T-helper 2 cell treated with Interferon-gamma antibody and Interleukin-4, amounts not matched to agents 5 μg/mL and 100 μg/mL, for 36 hours (primary cell): ENCODE results near the gene NCL.
"Not testable (repeated sequence)": the region's sequence is repeated elsewhere in the genome, so short reads cannot be mapped to it uniquely, and the experiment has no call there.

Source experiments
- DNase-seq: peaks from one replicate; pipeline ENCODE4 v3.0.0; 2021; ENCODE audit warnings: low spot score
- H3K27ac Mint-ChIP-seq: one replicate; pipeline ENCODE4 v1.8.0; 2021; ENCODE audit warnings: mild to moderate bottlenecking, mixed read lengths
- H3K27me3 Mint-ChIP-seq: one replicate; pipeline ENCODE4 v1.8.0; 2021; ENCODE audit warnings: low read depth, mixed read lengths
- H3K36me3 Mint-ChIP-seq: one replicate; pipeline ENCODE4 v1.8.0; 2021; ENCODE audit warnings: low read depth, mixed read lengths
- H3K4me1 Mint-ChIP-seq: one replicate; pipeline ENCODE4 v1.8.0; 2021; ENCODE audit warnings: low read depth, mixed read lengths
- H3K4me3 Mint-ChIP-seq: one replicate; pipeline ENCODE4 v1.8.0; 2022; ENCODE audit warnings: mild to moderate bottlenecking, moderate library complexity, mixed read lengths
- H3K9me3 Mint-ChIP-seq: one replicate; pipeline ENCODE4 v1.8.0; 2021; ENCODE audit warnings: mixed read lengths

NCL gene

DNA sequence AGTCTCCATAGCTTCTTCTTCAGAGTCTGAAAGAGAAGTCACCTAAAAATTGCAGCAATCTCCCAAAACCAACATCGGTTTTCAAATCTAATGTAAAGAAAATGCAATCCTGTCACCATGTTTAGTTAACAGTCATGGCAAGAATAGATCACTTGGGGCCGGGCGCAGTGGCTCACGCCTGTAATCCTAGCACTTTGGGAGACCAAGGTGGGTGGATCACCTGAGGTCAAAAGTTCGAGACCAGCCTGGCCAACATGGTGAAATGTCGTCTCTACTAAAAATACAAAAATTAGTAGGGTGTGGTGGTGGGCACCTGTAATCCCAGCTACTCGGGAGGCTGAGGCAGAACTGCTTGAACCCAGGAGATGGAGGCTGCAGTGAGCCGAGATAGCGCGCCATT, 3.4 kb downstream of the NCL start:
- H3K9me3 Mint-ChIP-seq, H3K27me3 Mint-ChIP-seq, DNase-seq: not testable (repeated sequence)
- Mint-ChIP-seq H3K27ac (peak overlapping the region; percentile 46), H3K4me3 (peak overlapping the region; percentile 59), H3K4me1 (peaks cover 39% of the 10 kb centered on the region), H3K36me3 (peaks cover 73% of the 10 kb centered on the region)

DNA sequence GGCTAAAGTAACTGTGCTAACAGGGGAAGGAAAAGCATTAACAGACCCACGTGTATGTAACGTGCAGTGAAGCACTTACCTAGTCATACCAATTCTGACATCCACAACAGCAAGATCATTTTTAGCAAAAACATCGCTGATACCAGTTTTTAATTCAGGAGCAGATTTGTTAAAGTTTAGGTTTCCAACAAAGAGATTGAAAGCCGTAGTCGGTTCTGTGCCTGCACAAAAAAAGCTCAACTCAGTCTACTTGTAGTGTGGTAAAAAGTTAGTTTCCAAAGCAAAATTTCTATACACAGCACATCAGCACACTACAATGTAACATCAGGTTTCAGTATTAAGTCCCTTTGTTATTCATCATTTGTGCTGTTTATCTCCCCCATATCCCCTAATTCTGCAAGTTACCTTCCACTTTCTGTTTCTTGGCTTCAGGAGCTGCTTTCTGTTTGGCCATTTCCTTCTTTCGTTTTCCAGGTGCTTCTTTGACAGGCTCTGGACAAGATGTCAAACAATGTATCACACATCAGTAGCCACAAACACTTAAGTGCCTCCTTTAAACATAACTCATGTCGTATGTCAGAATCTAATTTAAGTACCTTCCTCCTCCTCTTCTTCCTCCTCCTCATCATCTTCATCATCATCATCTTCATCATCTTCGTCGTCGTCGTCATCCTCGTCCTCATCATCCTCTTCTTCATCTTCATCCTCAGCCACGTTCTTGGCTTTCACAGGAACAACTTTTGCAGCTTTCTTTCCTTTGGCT, 4.0 kb downstream of the NCL start:
- H3K36me3 Mint-ChIP-seq = peaks cover 79% of the 10 kb centered on the region
- H3K4me3 Mint-ChIP-seq = peak overlapping the region; percentile 59
- H3K27ac Mint-ChIP-seq = peak overlapping the region; percentile 46
- H3K4me1 Mint-ChIP-seq = peaks cover 38% of the 10 kb centered on the region
- H3K27me3 Mint-ChIP-seq = no peaks in the 10 kb centered on the region
- no peaks in the 10 kb centered on the region for H3K9me3 Mint-ChIP-seq
- DNase-seq = no peak

- Mint-ChIP-seq H3K27me3 (no peaks in the 10 kb centered on the region), H3K9me3 (no peaks in the 10 kb centered on the region), H3K4me1 (peaks cover 38% of the 10 kb centered on the region), H3K27ac (peak overlapping the region; percentile 15), H3K4me3 (no peak overlapping the region), H3K36me3 (peaks cover 91% of the 10 kb centered on the region)
- no peak for DNase-seq
Measured at GRCh38 chr2:231458368-231458767, 5.9 kb downstream of the NCL start.

DNA sequence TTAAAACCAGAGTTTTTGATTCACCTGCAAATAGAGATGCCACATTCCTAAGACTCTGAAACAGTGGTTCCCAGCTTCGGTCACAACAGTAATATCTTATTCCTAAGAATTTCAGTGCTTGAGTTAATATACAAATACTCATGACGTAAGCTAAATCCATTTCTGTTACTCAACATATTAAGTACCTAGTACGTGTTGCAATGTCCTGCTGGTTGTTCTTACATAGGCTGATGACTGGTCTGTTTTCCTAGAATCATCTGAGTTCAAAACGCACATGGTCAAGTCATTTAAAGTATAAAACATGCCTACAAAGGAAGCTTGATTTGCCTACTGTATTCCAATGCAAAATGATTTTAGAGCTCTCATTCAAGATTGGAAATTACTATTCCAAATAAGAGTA, 7.2 kb downstream of the NCL start:
- no peak for DNase-seq
- no peak overlapping the region for H3K4me3 Mint-ChIP-seq
- no peak overlapping the region for H3K27ac Mint-ChIP-seq
- peaks cover 89% of the 10 kb centered on the region for H3K36me3 Mint-ChIP-seq
- H3K9me3 Mint-ChIP-seq = no peaks in the 10 kb centered on the region
- no peaks in the 10 kb centered on the region for H3K27me3 Mint-ChIP-seq
- peaks cover 26% of the 10 kb centered on the region for H3K4me1 Mint-ChIP-seq

- H3K4me1 Mint-ChIP-seq = peaks cover 20% of the 10 kb centered on the region
- no peak overlapping the region for H3K27ac Mint-ChIP-seq
- no peaks in the 10 kb centered on the region for H3K27me3 Mint-ChIP-seq
- no peak for DNase-seq
- H3K36me3 Mint-ChIP-seq = peaks cover 89% of the 10 kb centered on the region
- H3K9me3 Mint-ChIP-seq = no peaks in the 10 kb centered on the region
- H3K4me3 Mint-ChIP-seq = no peak overlapping the region
Measured at GRCh38 chr2:231456295-231457004, 7.8 kb downstream of the NCL start.

- H3K27me3 Mint-ChIP-seq = no peaks in the 10 kb centered on the region
- no peaks in the 10 kb centered on the region for H3K9me3 Mint-ChIP-seq
- no peak overlapping the region for H3K4me3 Mint-ChIP-seq
- DNase-seq = no peak
- peak overlapping the region; percentile 7 for H3K27ac Mint-ChIP-seq
- H3K4me1 Mint-ChIP-seq = peaks cover 17% of the 10 kb centered on the region
- peaks cover 88% of the 10 kb centered on the region for H3K36me3 Mint-ChIP-seq
Measured at GRCh38 chr2:231455890-231456289, 8.4 kb downstream of the NCL start.

- Mint-ChIP-seq H3K27ac (peak overlapping the region; percentile 38), H3K36me3 (peaks cover 82% of the 10 kb centered on the region), H3K9me3 (no peaks in the 10 kb centered on the region), H3K27me3 (no peaks in the 10 kb centered on the region), H3K4me3 (no peak overlapping the region), H3K4me1 (peaks cover 12% of the 10 kb centered on the region)
- no peak for DNase-seq
Measured at GRCh38 chr2:231455222-231455621, 9.1 kb downstream of the NCL start.

DNA sequence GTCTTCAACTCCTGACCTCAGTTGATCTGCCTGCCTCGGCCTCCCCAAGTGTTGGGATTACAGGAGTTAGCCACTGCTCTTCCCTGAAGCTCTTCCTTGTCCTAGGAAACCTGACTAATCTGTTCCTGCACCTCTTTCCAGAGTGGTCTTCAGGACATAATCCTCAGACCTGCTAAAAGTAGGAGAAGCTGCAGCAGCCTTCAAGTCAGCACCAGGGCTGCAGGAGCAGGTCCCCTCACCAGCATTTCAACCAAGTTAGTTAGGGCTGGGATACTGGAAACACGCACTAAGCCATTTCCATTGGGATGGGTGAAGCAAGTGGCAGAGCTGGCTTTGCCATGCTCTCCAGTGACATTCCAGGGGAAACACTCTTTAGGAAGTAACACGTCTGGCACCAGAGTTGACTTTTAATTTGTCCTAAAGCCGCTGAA, 9.9 kb downstream of the NCL start:
- Mint-ChIP-seq H3K27ac (no peak overlapping the region), H3K9me3 (no peaks in the 10 kb centered on the region), H3K4me3 (no peak overlapping the region), H3K27me3 (no peaks in the 10 kb centered on the region), H3K36me3 (peaks cover 76% of the 10 kb centered on the region), H3K4me1 (peaks cover 9% of the 10 kb centered on the region)
- DNase-seq = no peak

GRCh38 chr2:231452799-231453508, 11.3 kb downstream of the NCL start:
- DNase-seq = no peak
- no peaks in the 10 kb centered on the region for H3K27me3 Mint-ChIP-seq
- H3K27ac Mint-ChIP-seq = no peak overlapping the region
- no peak overlapping the region for H3K4me3 Mint-ChIP-seq
- H3K9me3 Mint-ChIP-seq = no peaks in the 10 kb centered on the region
- peaks cover 4% of the 10 kb centered on the region for H3K4me1 Mint-ChIP-seq
- H3K36me3 Mint-ChIP-seq = peaks cover 63% of the 10 kb centered on the region

- Mint-ChIP-seq H3K27me3 (no peaks in the 10 kb centered on the region), H3K4me1 (peaks cover 4% of the 10 kb centered on the region), H3K4me3 (no peak overlapping the region), H3K9me3 (no peaks in the 10 kb centered on the region), H3K36me3 (peaks cover 39% of the 10 kb centered on the region), H3K27ac (no peak overlapping the region)
- DNase-seq = no peak
Measured at GRCh38 chr2:231450548-231450989, 13.7 kb downstream of the NCL start.

GRCh38 chr2:231449503-231450054, 14.7 kb downstream of the NCL start:
- Mint-ChIP-seq H3K36me3 (peaks cover 29% of the 10 kb centered on the region), H3K9me3 (no peaks in the 10 kb centered on the region), H3K4me1 (no peaks in the 10 kb centered on the region), H3K27ac (no peak overlapping the region), H3K27me3 (no peaks in the 10 kb centered on the region), H3K4me3 (no peak overlapping the region)
- no peak for DNase-seq

GRCh38 chr2:231436957-231437356, 27.3 kb downstream of the NCL start:
- peaks cover 5% of the 10 kb centered on the region for H3K4me1 Mint-ChIP-seq
- no peaks in the 10 kb centered on the region for H3K27me3 Mint-ChIP-seq
- no peak for DNase-seq
- peaks cover under 1% of the 10 kb centered on the region for H3K36me3 Mint-ChIP-seq
- no peak overlapping the region for H3K4me3 Mint-ChIP-seq
- no peak overlapping the region for H3K27ac Mint-ChIP-seq
- peaks cover 5% of the 10 kb centered on the region for H3K9me3 Mint-ChIP-seq

DNA sequence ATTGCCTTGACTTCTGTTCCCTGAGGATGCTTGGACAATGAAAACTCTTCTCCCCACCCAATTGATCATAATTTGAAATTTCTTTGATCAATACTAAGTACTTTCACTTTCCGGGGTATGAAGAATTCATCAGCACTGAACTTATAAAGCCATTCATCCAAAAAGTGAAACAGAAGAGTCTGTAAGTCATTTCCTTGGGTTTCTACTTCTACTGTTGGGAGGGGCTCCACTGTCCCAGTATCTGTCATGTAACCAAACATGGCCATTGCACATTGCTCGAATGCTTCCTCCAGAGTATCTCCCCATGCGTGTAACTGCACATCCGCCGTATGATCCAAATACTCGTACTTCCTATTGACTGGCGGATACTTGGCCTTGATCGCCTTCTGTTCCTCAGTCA, 30.3 kb downstream of the NCL start:
- H3K36me3 Mint-ChIP-seq = peaks cover 4% of the 10 kb centered on the region
- DNase-seq = no peak
- no peak overlapping the region for H3K4me3 Mint-ChIP-seq
- H3K27me3 Mint-ChIP-seq = no peaks in the 10 kb centered on the region
- no peak overlapping the region for H3K27ac Mint-ChIP-seq
- H3K4me1 Mint-ChIP-seq = peaks cover 5% of the 10 kb centered on the region
- H3K9me3 Mint-ChIP-seq = peaks cover 22% of the 10 kb centered on the region

DNA sequence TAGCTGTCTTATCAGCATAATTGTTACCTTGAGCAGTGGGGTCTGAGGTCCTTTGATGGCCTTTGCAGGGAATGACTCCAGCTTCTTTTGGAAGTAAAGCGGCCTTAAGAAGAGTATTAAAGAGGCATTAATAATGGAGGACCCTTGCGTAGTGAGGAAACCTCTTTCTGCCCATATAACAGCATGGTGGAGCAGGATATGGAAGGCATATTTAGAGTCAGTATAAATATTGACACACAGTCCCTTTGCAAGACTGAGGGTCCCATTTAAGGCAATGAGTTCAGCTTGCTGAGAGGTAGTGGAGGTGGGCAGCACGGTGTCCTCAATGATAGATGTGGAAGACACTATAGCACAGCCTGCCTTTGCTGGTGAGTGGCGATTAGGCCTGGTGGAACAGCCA, 32.7 kb downstream of the NCL start:
- peaks cover 22% of the 10 kb centered on the region for H3K9me3 Mint-ChIP-seq
- peaks cover 5% of the 10 kb centered on the region for H3K4me1 Mint-ChIP-seq
- no peaks in the 10 kb centered on the region for H3K27me3 Mint-ChIP-seq
- DNase-seq = no peak
- no peak overlapping the region for H3K27ac Mint-ChIP-seq
- H3K36me3 Mint-ChIP-seq = peaks cover 4% of the 10 kb centered on the region
- H3K4me3 Mint-ChIP-seq = no peak overlapping the region
